ENCODE data around the gene SARM1.

DNA sequence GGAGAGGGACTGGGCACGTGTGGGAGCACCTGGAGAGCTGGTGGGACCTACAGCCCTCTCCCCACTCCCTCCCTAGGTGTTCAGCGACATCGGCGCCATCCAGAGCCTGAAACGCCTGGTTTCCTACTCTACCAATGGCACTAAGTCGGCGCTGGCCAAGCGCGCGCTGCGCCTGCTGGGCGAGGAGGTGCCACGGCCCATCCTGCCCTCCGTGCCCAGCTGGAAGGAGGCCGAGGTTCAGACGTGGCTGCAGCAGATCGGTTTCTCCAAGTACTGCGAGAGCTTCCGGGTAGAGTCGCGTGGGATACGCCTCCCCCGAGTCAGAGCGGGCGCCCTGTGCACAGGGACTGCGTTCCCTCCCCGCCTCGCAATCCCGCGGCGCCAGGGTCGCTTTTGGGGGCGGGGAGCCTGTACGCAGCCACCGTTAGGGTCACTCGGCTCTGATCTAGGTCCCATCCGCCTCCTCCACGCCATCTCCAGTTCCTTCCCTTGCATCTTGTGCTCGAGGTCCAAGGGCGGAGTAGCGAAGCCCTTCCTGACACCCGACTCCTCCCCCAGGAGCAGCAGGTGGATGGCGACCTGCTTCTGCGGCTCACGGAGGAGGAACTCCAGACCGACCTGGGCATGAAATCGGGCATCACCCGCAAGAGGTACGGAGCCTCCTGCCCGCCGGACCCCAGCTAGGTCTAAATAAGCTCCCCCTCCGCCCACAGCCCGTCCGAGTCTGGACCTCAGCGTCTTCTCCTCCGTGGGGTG, 13.0 kb downstream of the SARM1 start:
- TF ChIP-seq, protein P1, sequence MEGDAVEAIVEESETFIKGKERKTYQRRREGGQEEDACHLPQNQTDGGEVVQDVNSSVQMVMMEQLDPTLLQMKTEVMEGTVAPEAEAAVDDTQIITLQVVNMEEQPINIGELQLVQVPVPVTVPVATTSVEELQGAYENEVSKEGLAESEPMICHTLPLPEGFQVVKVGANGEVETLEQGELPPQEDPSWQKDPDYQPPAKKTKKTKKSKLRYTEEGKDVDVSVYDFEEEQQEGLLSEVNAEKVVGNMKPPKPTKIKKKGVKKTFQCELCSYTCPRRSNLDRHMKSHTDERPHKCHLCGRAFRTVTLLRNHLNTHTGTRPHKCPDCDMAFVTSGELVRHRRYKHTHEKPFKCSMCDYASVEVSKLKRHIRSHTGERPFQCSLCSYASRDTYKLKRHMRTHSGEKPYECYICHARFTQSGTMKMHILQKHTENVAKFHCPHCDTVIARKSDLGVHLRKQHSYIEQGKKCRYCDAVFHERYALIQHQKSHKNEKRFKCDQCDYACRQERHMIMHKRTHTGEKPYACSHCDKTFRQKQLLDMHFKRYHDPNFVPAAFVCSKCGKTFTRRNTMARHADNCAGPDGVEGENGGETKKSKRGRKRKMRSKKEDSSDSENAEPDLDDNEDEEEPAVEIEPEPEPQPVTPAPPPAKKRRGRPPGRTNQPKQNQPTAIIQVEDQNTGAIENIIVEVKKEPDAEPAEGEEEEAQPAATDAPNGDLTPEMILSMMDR (IDR thresholded peaks at IDR 0.05) = no peak
- peak; percentile 42 for TF ChIP-seq POLR2A (IDR thresholded peaks at IDR 0.05)
